ENCODE results near the gene ARL6IP1.

ARL6IP1 gene

GRCh38 chr16:18801145-18801972 lies at the start of gene ARL6IP1:
Gene ARL6IP1, minus strand, starts transcription at chr16:18801549. Its CDS starts 83 bp downstream, at chr16:18801466.
- DNase-seq = peak; percentile 100

- DNase-seq = no peak
These were observed 45.1 kb upstream of the ARL6IP1 start for GRCh38 chr16:18846416-18846815.

GRCh38 chr16:18842565-18842964 lies 41.2 kb upstream of the ARL6IP1 start:
- DNase-seq = no peak

- DNase-seq = no peak
These were observed 40.6 kb upstream of the ARL6IP1 start for GRCh38 chr16:18841833-18842525.

GRCh38 chr16:18839555-18839954 lies 38.2 kb upstream of the ARL6IP1 start:
- no peak for DNase-seq

GRCh38 chr16:18836702-18837101 lies 35.4 kb upstream of the ARL6IP1 start:
- no peak for DNase-seq

GRCh38 chr16:18834864-18835263 lies 33.5 kb upstream of the ARL6IP1 start:
- DNase-seq = no peak

GRCh38 chr16:18833707-18834505 lies 32.6 kb upstream of the ARL6IP1 start:
- no peak for DNase-seq

GRCh38 chr16:18832613-18833012 lies 31.3 kb upstream of the ARL6IP1 start:
- no peak for DNase-seq

- DNase-seq = no peak
These were observed 30.7 kb upstream of the ARL6IP1 start for GRCh38 chr16:18832006-18832405.

- DNase-seq = no peak
These were observed 27.9 kb upstream of the ARL6IP1 start for GRCh38 chr16:18829251-18829650.

- no peak for DNase-seq
These were observed 26.5 kb upstream of the ARL6IP1 start for GRCh38 chr16:18827890-18828289.

- no peak for DNase-seq
These were observed 14.9 kb upstream of the ARL6IP1 start for GRCh38 chr16:18816286-18816685.

GRCh38 chr16:18811925-18812324 lies 10.6 kb upstream of the ARL6IP1 start:
- no peak for DNase-seq

GRCh38 chr16:18809165-18809564 lies 7.8 kb upstream of the ARL6IP1 start:
- no peak for DNase-seq

GRCh38 chr16:18805257-18805773 lies 4.0 kb upstream of the ARL6IP1 start:
- DNase-seq = no peak

GRCh38 chr16:18804540-18804939 lies 3.2 kb upstream of the ARL6IP1 start:
- no peak for DNase-seq

- no peak for DNase-seq
These were observed 2.5 kb upstream of the ARL6IP1 start for GRCh38 chr16:18803569-18804462.

GRCh38 chr16:18802767-18803343 lies 1.5 kb upstream of the ARL6IP1 start:
- no peak for DNase-seq

- no peak for DNase-seq
These were observed 589 bp downstream of the ARL6IP1 start for GRCh38 chr16:18800775-18801144.

- DNase-seq = no peak
These were observed 1.1 kb downstream of the ARL6IP1 start for GRCh38 chr16:18800293-18800692.

- no peak for DNase-seq
These were observed 1.8 kb downstream of the ARL6IP1 start for GRCh38 chr16:18799500-18799899.

All from NCI-H510A treated with DMSO at 0.1 percent for 48 hours (cell line).